Stimulated activated CD4-positive, alpha-beta T cell treated with anti-CD3 and anti-CD28 coated beads, Interleukin-12 subunit alpha, Interleukin-12 subunit beta, amount 100 ng/mL, for 4 hours (primary cell): ENCODE measurements around the gene COPS6.

Source experiments
- DNase-seq: peaks from one replicate; pipeline ENCODE4 v3.0.0-alpha.2; 2020

The COPS6 gene

GRCh38 chr7:100102950-100103840, 14.4 kb downstream of the COPS6 start:
- no peak for DNase-seq

DNA sequence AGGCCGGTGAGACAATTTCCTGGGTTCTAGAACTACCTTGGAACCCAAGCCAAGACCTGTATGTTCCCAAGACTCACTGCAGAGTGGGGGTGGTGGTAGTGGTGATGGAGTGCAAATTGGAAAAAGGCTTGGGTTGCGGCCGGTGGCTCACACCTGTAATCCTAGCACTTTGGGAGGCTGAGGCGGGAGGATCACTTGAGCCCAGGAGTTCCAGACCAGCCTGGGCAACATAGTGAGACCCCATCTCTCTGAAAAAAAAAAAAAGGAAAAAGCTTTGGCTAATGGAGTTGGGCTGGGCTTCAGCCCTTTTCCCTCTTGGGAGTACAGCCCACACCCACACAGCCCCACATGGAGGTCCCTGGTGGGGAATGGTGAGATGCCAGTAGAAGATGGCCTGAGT, 16.8 kb downstream of the COPS6 start:
- DNase-seq: no peak

- DNase-seq: no peak
These were observed 17.9 kb downstream of the COPS6 start for GRCh38 chr7:100106633-100107032.

DNA sequence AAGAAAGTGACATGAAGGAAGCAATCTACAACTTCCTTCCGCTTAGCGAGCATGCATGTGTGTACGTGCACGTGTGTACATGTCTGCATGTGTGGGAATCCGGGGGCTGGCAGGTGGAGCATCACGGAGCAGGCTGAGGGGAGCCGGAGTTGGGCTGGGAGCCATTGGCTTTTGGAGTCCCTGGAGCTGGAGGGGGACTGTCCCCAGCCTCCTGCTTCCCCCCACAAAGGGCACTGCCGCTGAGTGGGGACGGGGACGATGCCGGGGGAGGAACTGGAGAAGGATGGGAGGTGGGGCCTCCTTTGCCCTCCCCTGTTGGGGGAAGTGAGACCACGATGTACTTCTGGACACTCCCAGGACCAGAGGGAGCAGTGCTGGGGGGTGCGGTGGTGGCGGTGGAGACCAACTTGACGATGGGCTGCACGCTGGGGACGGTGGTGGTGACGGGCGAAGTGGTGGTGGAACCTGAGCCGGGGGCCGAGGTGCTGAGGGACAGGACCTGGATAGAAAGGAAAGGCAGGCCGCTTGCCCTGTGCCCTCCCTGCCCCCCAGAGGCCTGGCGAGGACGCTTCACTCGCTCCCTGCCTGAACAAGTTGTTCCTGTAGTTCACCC, 18.5 kb downstream of the COPS6 start:
- DNase-seq: no peak

DNA sequence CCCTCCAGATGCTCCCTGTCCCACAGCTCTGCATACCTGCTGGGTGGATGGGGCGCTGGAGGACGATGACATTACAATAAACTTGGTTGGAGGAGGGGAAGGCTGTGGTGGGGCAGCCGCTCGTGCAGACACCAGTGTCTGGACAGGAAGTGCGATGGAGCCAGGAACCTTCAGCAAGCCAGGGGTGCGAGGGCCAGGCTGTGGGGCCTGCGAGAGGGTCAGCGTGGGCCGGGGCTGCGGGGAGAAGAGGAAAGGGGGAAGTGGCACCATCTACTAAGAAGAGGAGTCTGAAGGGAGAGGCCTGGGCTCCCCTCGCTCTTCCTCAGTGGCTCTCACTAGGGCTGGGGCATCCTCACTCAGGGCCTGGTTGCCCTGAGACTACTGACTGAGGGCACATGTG, 19.1 kb downstream of the COPS6 start:
- no peak for DNase-seq

DNA sequence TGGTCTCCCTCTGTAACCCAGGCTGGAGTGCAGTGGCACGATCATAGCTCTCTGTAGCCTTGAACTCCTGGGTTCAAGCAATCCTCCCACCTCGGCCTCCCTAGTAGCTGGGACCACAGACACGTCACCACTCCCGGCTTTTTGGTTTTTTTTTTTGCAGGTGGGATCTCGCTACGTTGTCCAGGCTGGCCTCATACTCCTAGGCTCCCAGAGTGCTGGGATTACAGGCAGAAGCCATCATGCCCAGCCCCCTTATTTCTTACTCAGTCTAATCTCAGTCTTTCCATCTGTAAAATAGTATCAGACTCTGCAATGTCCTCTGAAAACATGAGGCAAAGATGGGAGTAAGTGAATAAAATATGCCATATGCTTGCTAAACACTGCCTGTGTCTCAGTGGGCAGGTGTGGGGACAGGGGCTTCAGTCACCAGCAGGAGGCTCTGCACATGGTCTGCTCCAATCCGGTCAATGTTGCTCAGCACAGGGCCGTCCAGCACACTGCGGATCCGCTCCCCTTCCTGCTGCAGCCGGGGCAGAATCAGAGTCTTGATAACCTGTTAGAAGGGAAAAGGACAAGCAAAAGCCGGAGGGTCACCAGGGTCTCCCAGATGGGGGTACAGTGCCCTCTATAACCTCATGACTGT, 20.9 kb downstream of the COPS6 start:
- no peak for DNase-seq

DNA sequence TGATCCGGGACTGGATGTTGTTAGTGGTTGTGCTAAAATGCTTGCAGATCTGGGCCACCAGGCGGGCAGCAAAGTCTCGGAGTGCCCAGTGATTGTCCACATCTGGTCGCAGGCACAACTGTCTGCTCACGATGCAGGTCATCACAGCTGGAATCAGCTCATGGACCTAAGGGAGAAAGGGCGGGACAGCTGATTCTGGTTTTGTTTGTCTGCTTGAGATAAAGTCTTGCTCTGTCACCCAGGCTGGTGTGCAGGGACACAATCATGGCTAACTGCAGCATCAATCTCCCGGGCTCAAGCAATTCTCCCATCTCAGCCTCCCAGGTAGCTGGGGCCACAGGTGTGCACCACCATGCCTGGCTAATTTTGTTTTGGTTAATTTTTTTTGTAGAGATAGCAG, 22.4 kb downstream of the COPS6 start:
- DNase-seq: no peak

DNA sequence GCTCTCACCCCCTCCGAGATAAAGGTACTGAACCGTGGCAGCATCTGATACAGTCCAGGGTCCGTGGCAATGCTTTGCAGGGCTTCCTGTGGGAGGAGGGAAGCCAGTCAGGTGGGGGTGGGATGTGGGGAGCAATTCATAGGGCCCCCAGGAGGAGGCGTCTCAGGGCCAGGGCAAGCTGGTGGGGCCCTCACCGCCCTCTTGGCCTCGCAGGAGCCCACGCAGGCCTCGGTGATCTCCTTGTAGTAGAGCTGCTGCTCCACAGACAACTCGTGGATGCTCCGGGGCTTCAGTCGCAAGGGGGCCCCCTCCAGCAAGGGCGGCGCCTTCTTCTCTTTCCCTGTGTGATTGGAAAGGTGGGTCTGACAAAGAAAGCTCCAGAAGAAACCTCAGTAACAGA, 23.1 kb downstream of the COPS6 start:
- DNase-seq: no peak

- no peak for DNase-seq
These were observed 26.3 kb downstream of the COPS6 start for GRCh38 chr7:100115026-100115425.

DNA sequence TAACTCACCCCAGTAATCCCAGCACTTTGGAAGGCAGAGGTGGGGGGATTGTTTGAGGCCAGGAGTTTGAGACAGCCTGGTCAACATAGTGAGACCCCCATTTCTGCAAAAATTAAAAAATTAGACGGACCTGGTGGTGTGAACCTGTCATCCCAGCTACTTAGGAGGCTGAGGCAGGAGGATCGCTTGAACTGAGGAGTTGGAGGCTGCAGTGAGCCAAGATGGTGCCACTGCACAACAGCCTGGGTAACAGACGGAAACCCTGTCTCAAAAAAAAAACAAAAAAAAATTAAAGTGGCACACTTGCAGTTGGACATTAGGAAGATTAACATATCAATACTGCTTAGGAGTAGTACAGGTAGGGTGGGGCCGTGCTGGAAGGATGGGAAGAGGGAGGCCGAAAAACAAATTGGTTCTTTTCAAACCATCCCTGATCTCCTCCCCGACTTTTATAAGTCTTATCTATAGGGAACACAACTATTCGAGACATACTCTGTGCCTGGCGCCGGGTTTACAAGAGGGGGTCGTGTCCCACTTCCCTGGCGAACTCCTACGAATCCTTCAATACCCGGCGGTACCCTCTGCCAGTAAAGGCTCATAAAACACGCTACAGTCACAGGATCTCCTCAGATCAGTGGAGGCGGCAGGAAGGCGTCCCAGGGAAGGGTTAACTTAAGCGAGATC, 29.8 kb downstream of the COPS6 start:
- DNase-seq: no peak

DNA sequence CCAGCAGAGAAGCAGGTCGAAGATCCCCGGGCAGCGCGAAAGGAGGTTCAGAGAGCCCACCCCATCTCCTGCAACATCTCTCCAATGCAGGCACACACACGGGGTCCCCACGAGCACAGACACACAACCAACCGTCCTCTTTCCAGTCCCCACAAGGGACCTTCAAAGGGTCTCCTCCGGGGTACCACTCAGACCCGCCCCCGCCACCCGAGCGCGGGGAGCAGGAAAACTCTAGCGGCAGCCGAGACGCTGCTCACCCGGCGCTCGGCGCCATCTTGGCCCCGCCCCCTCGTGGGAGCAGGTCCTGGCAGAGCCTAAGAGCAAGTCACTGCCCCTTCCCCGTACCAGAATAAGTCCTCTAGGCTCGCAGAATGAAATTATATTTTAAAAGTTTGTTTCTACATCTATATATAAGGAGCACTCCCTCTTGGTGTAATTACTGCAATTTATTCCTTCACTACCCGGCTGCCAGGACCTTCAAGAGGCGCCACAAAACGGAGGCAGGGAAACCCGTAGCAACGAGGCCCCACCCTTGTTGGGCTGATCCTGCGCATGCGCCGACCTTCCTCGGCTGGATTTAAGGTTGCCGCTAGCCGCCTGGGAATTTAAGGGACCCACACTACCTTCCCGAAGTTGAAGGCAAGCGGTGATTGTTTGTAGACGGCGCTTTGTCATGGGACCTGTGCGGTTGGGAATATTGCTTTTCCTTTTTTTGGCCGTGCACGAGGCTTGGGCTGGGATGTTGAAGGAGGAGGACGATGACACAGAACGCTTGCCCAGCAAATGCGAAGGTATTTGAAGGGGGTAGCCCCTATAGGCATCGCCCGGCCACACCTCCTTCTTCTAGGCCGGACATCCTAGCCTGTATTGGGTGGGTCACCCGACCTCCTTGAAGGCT, 30.6 kb downstream of the COPS6 start, which contains the start of the genes CNPY4 and TAF6:
TSS of gene CNPY4 (plus strand) at position 563 of the 898 bp plus-strand sequence. CDS start at position 674, 111 bp downstream.
TSS of gene TAF6 (minus strand) at position 287 of the 898 bp plus-strand sequence. CDS start 5,149 bp downstream, outside the sequence.
- DNase-seq: peak; percentile 93

- DNase-seq: peak; percentile 55
These were observed 31.4 kb downstream of the COPS6 start for GRCh38 chr7:100119970-100120732.

DNA sequence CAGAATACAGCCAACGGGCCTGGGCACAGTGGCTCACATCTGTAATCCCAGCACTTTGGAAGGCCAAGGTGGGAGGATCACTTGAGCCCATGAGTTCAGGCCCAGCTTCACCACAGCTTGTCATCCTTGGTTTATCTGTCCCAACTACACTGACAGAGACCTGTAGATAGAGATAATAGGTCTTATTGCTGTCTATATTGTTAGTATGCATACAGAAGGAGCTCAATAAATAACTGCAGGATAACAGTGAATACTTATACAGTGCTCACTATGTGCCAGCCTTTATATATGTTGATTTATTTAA, 31.9 kb downstream of the COPS6 start:
- DNase-seq: no peak

- DNase-seq: no peak
These were observed 33.3 kb downstream of the COPS6 start for GRCh38 chr7:100122067-100122466.

GRCh38 chr7:100122568-100122967, 33.8 kb downstream of the COPS6 start:
- DNase-seq: no peak

- DNase-seq: no peak
These were observed 35.8 kb downstream of the COPS6 start for GRCh38 chr7:100124301-100125230.

- peak; percentile 21 for DNase-seq
These were observed 37.6 kb downstream of the COPS6 start for GRCh38 chr7:100126239-100126930.

- peak; percentile 88 for DNase-seq
These were observed 38.4 kb downstream of the COPS6 start, which contains the start of gene MBLAC1 for GRCh38 chr7:100126931-100127865. Gene MBLAC1 (plus strand): TSS chr7:100126967. CDS start chr7:100127396, 429 bp downstream.
